Suppressor macrophage treated with lipopolysaccharide for 4 hours (primary cell): ENCODE measurements around the gene FCHO1.
"Not testable (repeated sequence)": the region's sequence is repeated elsewhere in the genome, so short reads cannot be mapped to it uniquely, and the experiment has no call there.

Experiments used
- DNase-seq: peaks from one replicate; pipeline ENCODE4 v3.0.0-alpha.2; 2020

The FCHO1 gene

GRCh38 chr19:17766543-17767131 is 15.4 kb downstream of the FCHO1 start:
- peak; percentile 86 for DNase-seq

GRCh38 chr19:17767559-17767958 is 16.3 kb downstream of the FCHO1 start:
- no peak for DNase-seq

GRCh38 chr19:17770613-17771012 is 19.3 kb downstream of the FCHO1 start:
- DNase-seq = no peak

- peak; percentile 43 for DNase-seq
Observed at GRCh38 chr19:17772172-17772571, 20.9 kb downstream of the FCHO1 start.

- DNase-seq = peak; percentile 48
Observed at GRCh38 chr19:17775245-17775927, 24.1 kb downstream of the FCHO1 start.

GRCh38 chr19:17775991-17776803 is 24.9 kb downstream of the FCHO1 start:
- peak; percentile 86 for DNase-seq

- DNase-seq = not testable (repeated sequence)
Observed at GRCh38 chr19:17777840-17778239, 26.6 kb downstream of the FCHO1 start.

- DNase-seq = peak; percentile 82
Observed at GRCh38 chr19:17778251-17778967, 27.1 kb downstream of the FCHO1 start.

- peak; percentile 81 for DNase-seq
Observed at GRCh38 chr19:17778968-17779929, 28.0 kb downstream of the FCHO1 start.

GRCh38 chr19:17780781-17781180 is 29.5 kb downstream of the FCHO1 start:
- DNase-seq = no peak

GRCh38 chr19:17783721-17784120 is 32.4 kb downstream of the FCHO1 start:
- DNase-seq = not testable (repeated sequence)

- peak; percentile 83 for DNase-seq
Observed at GRCh38 chr19:17784201-17785008, 33.1 kb downstream of the FCHO1 start.

GRCh38 chr19:17787274-17787913 is 36.1 kb downstream of the FCHO1 start:
- no peak for DNase-seq

GRCh38 chr19:17788632-17789031 is 37.4 kb downstream of the FCHO1 start:
- no peak for DNase-seq

GRCh38 chr19:17790059-17790780 is 38.9 kb downstream of the FCHO1 start:
- DNase-seq = no peak

GRCh38 chr19:17794412-17794730 is 43.1 kb downstream of the FCHO1 start:
- DNase-seq = no peak

- peak; percentile 42 for DNase-seq
Observed at GRCh38 chr19:17794731-17795494, 43.6 kb downstream of the FCHO1 start, which contains the start of gene B3GNT3. TSS of gene B3GNT3 (plus strand) at chr19:17795138. CDS start at chr19:17807808, 12,670 bp downstream.

GRCh38 chr19:17795495-17795856 is 44.2 kb downstream of the FCHO1 start:
- no peak for DNase-seq
